Measurements from ENCODE around the gene TSC22D3. TPM values are rescaled to one million over a fixed set of nuclear protein-coding genes. Genes with fewer than 3 reads are reported as not detected.

The TSC22D3 gene
- total RNA-seq, 1 donor from 2014 or later = 31.1 TPM

- no peak for DNase-seq (ENCODE audit: extremely low read depth, low read depth, low spot score)
Measured at GRCh38 chrX:107730991-107731766, 44.4 kb downstream of the TSC22D3 start.

- DNase-seq (ENCODE audit: extremely low read depth, low read depth, low spot score) = no peak
Measured at GRCh38 chrX:107730298-107730655, 45.3 kb downstream of the TSC22D3 start.

GRCh38 chrX:107729558-107730297, 45.9 kb downstream of the TSC22D3 start:
- DNase-seq (ENCODE audit: extremely low read depth, low read depth, low spot score) = no peak

GRCh38 chrX:107728371-107729099, 47.1 kb downstream of the TSC22D3 start:
- DNase-seq (ENCODE audit: extremely low read depth, low read depth, low spot score) = no peak

- DNase-seq (ENCODE audit: extremely low read depth, low read depth, low spot score) = no peak
Measured at GRCh38 chrX:107726816-107727534, 48.6 kb downstream of the TSC22D3 start.

- DNase-seq (ENCODE audit: extremely low read depth, low read depth, low spot score) = no peak
Measured at GRCh38 chrX:107725761-107726555, 49.6 kb downstream of the TSC22D3 start.

- DNase-seq (ENCODE audit: extremely low read depth, low read depth, low spot score) = no peak
Measured at GRCh38 chrX:107724653-107725052, 50.9 kb downstream of the TSC22D3 start.

GRCh38 chrX:107723511-107723910, 52.1 kb downstream of the TSC22D3 start:
- no peak for DNase-seq (ENCODE audit: extremely low read depth, low read depth, low spot score)

GRCh38 chrX:107721966-107722707, 53.5 kb downstream of the TSC22D3 start:
- no peak for DNase-seq (ENCODE audit: extremely low read depth, low read depth, low spot score)

GRCh38 chrX:107721318-107721717, 54.3 kb downstream of the TSC22D3 start:
- no peak for DNase-seq (ENCODE audit: extremely low read depth, low read depth, low spot score)

- DNase-seq (ENCODE audit: extremely low read depth, low read depth, low spot score) = no peak
Measured at GRCh38 chrX:107718156-107718621, 57.4 kb downstream of the TSC22D3 start.

- no peak for DNase-seq (ENCODE audit: extremely low read depth, low read depth, low spot score)
Measured at GRCh38 chrX:107716816-107717700, 58.5 kb downstream of the TSC22D3 start.

GRCh38 chrX:107716118-107716684, 59.4 kb downstream of the TSC22D3 start:
- DNase-seq (ENCODE audit: extremely low read depth, low read depth, low spot score) = no peak

- DNase-seq (ENCODE audit: extremely low read depth, low read depth, low spot score) = no peak
Measured at GRCh38 chrX:107715331-107716117, 60.1 kb downstream of the TSC22D3 start.

- DNase-seq (ENCODE audit: extremely low read depth, low read depth, low spot score) = no peak
Measured at GRCh38 chrX:107714206-107714891, 61.2 kb downstream of the TSC22D3 start.

GRCh38 chrX:107713543-107714205, 61.9 kb downstream of the TSC22D3 start:
- DNase-seq (ENCODE audit: extremely low read depth, low read depth, low spot score) = no peak

Measured in glomerular endothelial cell (primary cell).